Endothelial cell of umbilical vein (primary cell): Measurements from ENCODE around the gene MEX3C. TPM values are rescaled to one million over a fixed set of nuclear protein-coding genes. Genes with fewer than 3 reads are reported as not detected.

Experiments used
- BruUV-seq: library from RNA; stranded (reverse); fragments of 400-500 nt; replicated peaks from 2 replicates; lab custom pipeline; 2021; lab: Mats Ljungman, UMichigan
- CTCF ChIA-PET: fragments of 300-600, 350-600 bp; sonication (Branson Sonifier 250); formaldehyde crosslinking; loops from one replicate; lab custom pipeline; 2021; ENCODE audit warnings: antibody characterized with exemption, inconsistent platforms; lab: Charles Lee
- POLR2A ChIA-PET: fragments of 300-600, 350-600 bp; sonication (Branson Sonifier 250); formaldehyde crosslinking; loops from one replicate; lab custom pipeline; 2021; ENCODE audit warnings: antibody characterized with exemption, inconsistent platforms; lab: Charles Lee
- DNase-seq: peaks from one replicate; pipeline ENCODE4 v3.0.0-alpha.2; 2011; ENCODE audit warnings: low read depth, low spot score
- FAIRE-seq: peaks from 2 replicates; lab custom pipeline; 2011; peaks lifted over from hg19 to GRCh38; lab: Jason Lieb, UNC
- H2AFZ ChIP-seq: 2 replicates; pipeline ENCODE4 v1.6.0; 2012; ENCODE audit warnings: low read depth, low read length, control low read depth, inconsistent platforms
- H3K27ac ChIP-seq: 2 replicates; pipeline ENCODE4 v1.5.1; 2011; ENCODE audit warnings: low read depth, mild to moderate bottlenecking, control low read depth, low read length, moderate library complexity; ENCODE audit not compliant: insufficient read depth
- H3K27me3 ChIP-seq, 2 experiments: 2 replicates each; pipeline versions ENCODE4 v1.6.0 to v1.6.1; 2011; ENCODE audit warnings: low read length in 2 of 2, mixed read lengths in 1 of 2; ENCODE audit not compliant: control insufficient read depth in 2 of 2, insufficient read depth in 2 of 2
- H3K36me3 ChIP-seq, 2 experiments: 2 replicates in 1 of 2; 3 replicates in 1 of 2; pipeline ENCODE4 v1.5.1; 2011; ENCODE audit warnings: low read length in 2 of 2, mild to moderate bottlenecking in 1 of 2, moderate library complexity in 1 of 2; ENCODE audit not compliant: control insufficient read depth in 2 of 2, insufficient read depth in 2 of 2; ENCODE audit errors: extremely low read depth in 1 of 2
- H3K4me1 ChIP-seq: 3 replicates; pipeline ENCODE4 v1.5.1; 2011; ENCODE audit warnings: mild to moderate bottlenecking, low read length; ENCODE audit not compliant: control insufficient read depth, insufficient read depth; ENCODE audit errors: extremely low read depth
- H3K4me2 ChIP-seq: 2 replicates; pipeline ENCODE4 v1.6.1; 2011; ENCODE audit warnings: low read length, control low read depth, mixed read lengths; ENCODE audit not compliant: insufficient read depth
- H3K4me3 ChIP-seq, 3 experiments: fragments of 200-600 bp in 1 of 3; sonication (generic), shearing (Covaris generic) in 1 of 3; replicated peaks in 1 of 3; 2 replicates each; pipeline ENCODE4 v1.5.1; 2011 to 2016; ENCODE audit warnings: control low read depth in 3 of 3, low read length in 3 of 3, mild to moderate bottlenecking in 2 of 3, inconsistent platforms in 1 of 3, low read depth in 1 of 3, moderate library complexity in 1 of 3; ENCODE audit not compliant: insufficient read depth in 1 of 3
- H3K79me2 ChIP-seq: 2 replicates; pipeline ENCODE4 v1.6.0; 2012; ENCODE audit warnings: low read length, inconsistent platforms; ENCODE audit not compliant: control insufficient read depth, insufficient read depth
- H3K9ac ChIP-seq: replicated peaks from 2 replicates; pipeline ENCODE3; 2011; ENCODE audit warnings: low read length, control low read depth; ENCODE audit not compliant: insufficient read depth; ENCODE audit errors: extremely low read depth
- H3K9me1 ChIP-seq: replicated peaks from 3 replicates; pipeline ENCODE4 v1.6.0; 2011; ENCODE audit warnings: mild to moderate bottlenecking, low read length; ENCODE audit not compliant: control insufficient read depth, insufficient read depth; ENCODE audit errors: extremely low read depth
- H3K9me3 ChIP-seq: replicated peaks from 2 replicates; pipeline ENCODE4 v1.5.1; 2012; ENCODE audit warnings: low read length, inconsistent platforms; ENCODE audit not compliant: control insufficient read depth, insufficient read depth
- H4K20me1 ChIP-seq: replicated peaks from 2 replicates; pipeline ENCODE3; 2011; ENCODE audit warnings: mild to moderate bottlenecking, low read length; ENCODE audit not compliant: control insufficient read depth, insufficient read depth; ENCODE audit errors: extremely low read depth
- EZH2 ChIP-seq: IDR thresholded peaks from 2 replicates; pipeline ENCODE4 v1.6.1; 2012; ENCODE audit warnings: borderline replicate concordance, low read depth, mild to moderate bottlenecking, moderate library complexity, low read length, inconsistent platforms; ENCODE audit not compliant: severe bottlenecking
- FOS ChIP-seq: IDR thresholded peaks from 2 replicates; pipeline ENCODE4 v1.6.1; 2011; ENCODE audit warnings: mild to moderate bottlenecking, low read length, moderate library complexity, borderline replicate concordance; ENCODE audit not compliant: insufficient read depth
- GATA2 ChIP-seq: IDR thresholded peaks from 2 replicates; pipeline ENCODE4 v1.7.0; 2011; ENCODE audit warnings: low read depth, mild to moderate bottlenecking, moderate library complexity, mixed read lengths, low read length; ENCODE audit not compliant: insufficient read length, insufficient read depth
- JUN ChIP-seq: IDR thresholded peaks from 2 replicates; pipeline ENCODE4 v1.6.1; 2011; ENCODE audit warnings: borderline replicate concordance, low read depth; ENCODE audit not compliant: insufficient read length, insufficient read depth
- MYC ChIP-seq: IDR thresholded peaks from one replicate; pipeline ENCODE4 v1.6.1; 2011; ENCODE audit warnings: mild to moderate bottlenecking, low read depth, low read length
- POLR2A ChIP-seq: IDR thresholded peaks from 2 replicates; pipeline ENCODE4 v1.6.1; 2012; ENCODE audit warnings: low read depth, mild to moderate bottlenecking, control low read depth, low read length
- POLR2AphosphoS5 ChIP-seq: IDR thresholded peaks from 2 replicates; pipeline ENCODE4 v1.6.1; 2012; ENCODE audit warnings: low read depth, mild to moderate bottlenecking, control low read depth, low read length, moderate library complexity; ENCODE audit not compliant: insufficient read depth
- dilution Hi-C: fragments of 300-500 bp; cut with MboI; formaldehyde crosslinking; loops from one replicate; pipeline ENCODE4 v1.15.0; 2019; ENCODE audit warnings: low sequenced_read_pairs; ENCODE audit not compliant: extremely low pct_ligation_motif_present
- intact Hi-C: fragments of 100-400 bp; cut with micrococcal nuclease; formaldehyde crosslinking; loops from one replicate; pipeline ENCODE4 v1.10.0; 2022
- polyA plus RNA-seq, 4 experiments: library from polyadenylated mRNA; depleted of rRNA in 3 of 4; stranded (reverse) in 3 of 4; unstranded in 1 of 4; fragments of >200 nt; gene quantifications; 2 replicates each; pipeline versions ENCODE4 v1.2.1 to v1.2.3, GENCODE V29; 2011 to 2012; ENCODE audit warnings: missing spikeins in 1 of 4
- total RNA-seq: library from RNA; stranded (reverse); gene quantifications from 2 replicates; pipeline ENCODE4 v1.2.3, GENCODE V29; 2021
- TF ChIP-seq, protein P1 (sequence below), 2 donors: IDR thresholded peaks; 1 replicate in 1 of 2; 2 replicates in 1 of 2; pipeline ENCODE4 v1.5.1; 2011; ENCODE audit warnings: low read length in 2 of 2, mild to moderate bottlenecking in 2 of 2, moderate library complexity in 2 of 2, control low read depth in 1 of 2, inconsistent platforms in 1 of 2, low read depth in 1 of 2; ENCODE audit not compliant: insufficient read depth in 1 of 2; ENCODE audit errors: extremely low read depth in 1 of 2
- TF ChIP-seq, protein P2 (sequence below): IDR thresholded peaks from 2 replicates; pipeline ENCODE4 v1.6.1; 2011; ENCODE audit not compliant: insufficient read depth, insufficient read length

The MEX3C gene
- total and polyA plus RNA-seq, 2 donors (not counting 3 experiments of a cell fraction or from before 2014, with no cell fraction given): 23.4 to 45.7 TPM

DNA sequence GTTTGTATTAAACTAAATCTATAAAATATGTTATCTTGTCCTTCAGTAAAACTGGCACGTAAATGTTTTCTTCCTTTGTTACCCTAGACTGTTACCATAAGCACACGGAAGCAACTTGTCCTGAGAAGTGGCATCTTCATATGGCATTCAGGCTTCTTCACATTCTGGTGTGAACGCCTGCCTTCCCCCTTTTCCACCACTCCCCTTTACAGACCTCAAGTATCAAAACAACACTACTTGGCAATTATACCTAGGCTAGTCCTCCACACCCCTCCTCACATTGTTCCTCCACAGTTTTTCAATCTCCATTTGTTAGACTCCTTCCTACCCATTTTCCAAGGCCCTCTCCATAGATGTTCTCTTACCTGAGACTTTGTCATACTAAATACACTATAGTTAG lies 2.9 kb downstream of the MEX3C start:
- H3K27me3 ChIP-seq: no peaks in the 10 kb centered on the region
- peak overlapping the region in 2 of 3 experiments; percentile 65 to 95 for H3K4me3 ChIP-seq
- DNase-seq: peak; percentile 34
- H3K9me1 ChIP-seq: peaks cover 3% of the 10 kb centered on the region
- H3K4me1 ChIP-seq: peaks cover 39% of the 10 kb centered on the region
- intact Hi-C loops (loop anchor here (1.0 to 5.0 kb wide), 6 partner anchors 112 to 912 kb away; partner anchors contain the start of genes MBD1, ME2, SKA1 and SMAD4), dilution Hi-C loops (no loop called here)
- no peaks in the 10 kb centered on the region for H3K9me3 ChIP-seq
- no peaks in the 10 kb centered on the region for H3K36me3 ChIP-seq
- peak overlapping the region; percentile 97 for H3K4me2 ChIP-seq
- FAIRE-seq: no peak
- peaks cover 18% of the 10 kb centered on the region for H4K20me1 ChIP-seq
- POLR2A ChIA-PET: no interaction called here
- H2AFZ ChIP-seq: no peak overlapping the region
- CTCF ChIA-PET: interaction anchor here (0.8 to 1.0 kb wide), 2 partner anchors 12 to 26 kb away, joined by 3 read pairs; no protein-coding TSS in a partner anchor
- H3K9ac ChIP-seq: peak overlapping the region; percentile 98
- TF ChIP-seq POLR2A: no peak
- TF ChIP-seq JUN: no peak
- TF ChIP-seq, protein P1, sequence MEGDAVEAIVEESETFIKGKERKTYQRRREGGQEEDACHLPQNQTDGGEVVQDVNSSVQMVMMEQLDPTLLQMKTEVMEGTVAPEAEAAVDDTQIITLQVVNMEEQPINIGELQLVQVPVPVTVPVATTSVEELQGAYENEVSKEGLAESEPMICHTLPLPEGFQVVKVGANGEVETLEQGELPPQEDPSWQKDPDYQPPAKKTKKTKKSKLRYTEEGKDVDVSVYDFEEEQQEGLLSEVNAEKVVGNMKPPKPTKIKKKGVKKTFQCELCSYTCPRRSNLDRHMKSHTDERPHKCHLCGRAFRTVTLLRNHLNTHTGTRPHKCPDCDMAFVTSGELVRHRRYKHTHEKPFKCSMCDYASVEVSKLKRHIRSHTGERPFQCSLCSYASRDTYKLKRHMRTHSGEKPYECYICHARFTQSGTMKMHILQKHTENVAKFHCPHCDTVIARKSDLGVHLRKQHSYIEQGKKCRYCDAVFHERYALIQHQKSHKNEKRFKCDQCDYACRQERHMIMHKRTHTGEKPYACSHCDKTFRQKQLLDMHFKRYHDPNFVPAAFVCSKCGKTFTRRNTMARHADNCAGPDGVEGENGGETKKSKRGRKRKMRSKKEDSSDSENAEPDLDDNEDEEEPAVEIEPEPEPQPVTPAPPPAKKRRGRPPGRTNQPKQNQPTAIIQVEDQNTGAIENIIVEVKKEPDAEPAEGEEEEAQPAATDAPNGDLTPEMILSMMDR (IDR thresholded peaks at IDR 0.05; ENCODE audit: extremely low read depth in 1 of 2, insufficient read depth in 1 of 2, low read depth in 1 of 2, low read length in 2 of 2): no peak
- no peak for TF ChIP-seq FOS
- TF ChIP-seq, protein P2, sequence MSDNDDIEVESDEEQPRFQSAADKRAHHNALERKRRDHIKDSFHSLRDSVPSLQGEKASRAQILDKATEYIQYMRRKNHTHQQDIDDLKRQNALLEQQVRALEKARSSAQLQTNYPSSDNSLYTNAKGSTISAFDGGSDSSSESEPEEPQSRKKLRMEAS: no peak
- no peak for TF ChIP-seq EZH2
- no peak for TF ChIP-seq POLR2AphosphoS5
- TF ChIP-seq GATA2: no peak
- no peak for TF ChIP-seq MYC
- peaks cover 72% of the 10 kb centered on the region for H3K79me2 ChIP-seq
- peak overlapping the region; percentile 91 for H3K27ac ChIP-seq
- BruUV-seq: no TSS peak
